NB4 (cell line): Measurements from ENCODE around the gene MEIOB.

Experiments used
- DNase-seq: peaks from one replicate; pipeline ENCODE4 v3.0.0; 2010; ENCODE audit warnings: low read depth
- H3K4me3 ChIP-seq: one replicate; pipeline ENCODE4 v1.5.1; 2011; ENCODE audit warnings: mild to moderate bottlenecking, low read depth, low read length, moderate library complexity
- CTCF ChIP-seq: IDR thresholded peaks from one replicate; pipeline ENCODE4 v1.5.1; 2012; ENCODE audit warnings: low read depth, low read length
- MAX ChIP-seq: IDR thresholded peaks from 2 replicates; pipeline ENCODE4 v1.6.1; 2011; ENCODE audit warnings: low read depth, low read length
- MYC ChIP-seq: IDR thresholded peaks from 2 replicates; pipeline ENCODE4 v1.6.1; 2011; ENCODE audit warnings: low read depth, low read length
- POLR2A ChIP-seq: IDR thresholded peaks from 2 replicates; pipeline ENCODE4 v1.6.1; 2011; ENCODE audit warnings: mild to moderate bottlenecking; ENCODE audit not compliant: insufficient read length; ENCODE audit errors: extremely low read depth

The MEIOB gene

GRCh38 chr16:1820096-1820945 lies 51.6 kb downstream of the MEIOB start:
- H3K4me3 ChIP-seq, result no peak overlapping the region
- TF ChIP-seq MAX, result no peak
- no peak for TF ChIP-seq POLR2A
- no peak for TF ChIP-seq CTCF
- no peak for TF ChIP-seq MYC
- no peak for DNase-seq

GRCh38 chr16:1819611-1820010 lies 52.4 kb downstream of the MEIOB start:
- no peak for TF ChIP-seq CTCF
- no peak for TF ChIP-seq MAX
- no peak for TF ChIP-seq MYC
- TF ChIP-seq POLR2A, result no peak
- no peak overlapping the region for H3K4me3 ChIP-seq
- no peak for DNase-seq

- DNase-seq, result no peak
- no peak overlapping the region for H3K4me3 ChIP-seq
- no peak for TF ChIP-seq MAX
- no peak for TF ChIP-seq CTCF
- TF ChIP-seq MYC, result no peak
- TF ChIP-seq POLR2A, result no peak
These were observed 53.0 kb downstream of the MEIOB start for GRCh38 chr16:1818873-1819525.

- H3K4me3 ChIP-seq, result no peak overlapping the region
- DNase-seq, result no peak
- TF ChIP-seq MAX (no peak), CTCF (no peak), POLR2A (no peak), MYC (no peak)
These were observed 53.6 kb downstream of the MEIOB start for GRCh38 chr16:1818204-1818872.

GRCh38 chr16:1817716-1818115 lies 54.2 kb downstream of the MEIOB start:
- TF ChIP-seq CTCF, result no peak
- TF ChIP-seq MAX, result no peak
- TF ChIP-seq POLR2A, result no peak
- no peak for TF ChIP-seq MYC
- no peak for DNase-seq
- H3K4me3 ChIP-seq, result no peak overlapping the region
